Head of caudate nucleus (tissue), 42 donors: ENCODE measurements around the gene HIVEP1.
"Not testable (repeated sequence)": the region's sequence is repeated elsewhere in the genome, so short reads cannot be mapped to it uniquely, and the experiment has no call there.

ENCODE experiments used
- DNase-seq, 42 donors: peaks; one replicate each; pipeline versions ENCODE4 v3.0.0 to v3.0.0-alpha.2; 2020 to 2021; ENCODE audit warnings: mixed read lengths in 7 of 42
- intact Hi-C: fragments of 100-400 bp; cut with DNase I; formaldehyde crosslinking; loops from one replicate; pipeline ENCODE4 v1.15.0; 2022

HIVEP1 gene

GRCh38 chr6:12165297-12165696, 153.2 kb downstream of the HIVEP1 start:
- intact Hi-C loops: no loop called here
- DNase-seq: no peak

GRCh38 chr6:12165722-12166280, 153.7 kb downstream of the HIVEP1 start:
- intact Hi-C loops: no loop called here
- DNase-seq: no peak

- no peak for DNase-seq
- intact Hi-C loops: no loop called here
Observed at GRCh38 chr6:12169377-12169776, 157.3 kb downstream of the HIVEP1 start.

GRCh38 chr6:12170351-12171092, 158.4 kb downstream of the HIVEP1 start:
- DNase-seq: no peak
- intact Hi-C loops: no loop called here

GRCh38 chr6:12171717-12172116, 159.6 kb downstream of the HIVEP1 start:
- intact Hi-C loops: no loop called here
- DNase-seq: no peak

GRCh38 chr6:12172572-12172971, 160.5 kb downstream of the HIVEP1 start:
- no peak for DNase-seq
- intact Hi-C loops: no loop called here

- intact Hi-C loops: no loop called here
- DNase-seq: no peak
Observed at GRCh38 chr6:12173181-12173580, 161.1 kb downstream of the HIVEP1 start.

- intact Hi-C loops: no loop called here
- no peak for DNase-seq
Observed at GRCh38 chr6:12173661-12174060, 161.5 kb downstream of the HIVEP1 start.

- intact Hi-C loops: no loop called here
- no peak for DNase-seq
Observed at GRCh38 chr6:12174878-12175277, 162.8 kb downstream of the HIVEP1 start.

- intact Hi-C loops: no loop called here
- peak in 4 of 42 donors; percentile 15 to 36 (median 22) for DNase-seq
Observed at GRCh38 chr6:12175626-12176025, 163.5 kb downstream of the HIVEP1 start.

- DNase-seq, intact Hi-C loops: not testable (repeated sequence)
Observed at GRCh38 chr6:12176782-12177181, 164.7 kb downstream of the HIVEP1 start.

GRCh38 chr6:12178521-12178920, 166.4 kb downstream of the HIVEP1 start:
- DNase-seq: no peak
- intact Hi-C loops: no loop called here

- intact Hi-C loops: no loop called here
- DNase-seq: no peak
Observed at GRCh38 chr6:12181481-12181880, 169.4 kb downstream of the HIVEP1 start.

GRCh38 chr6:12182676-12183075, 170.6 kb downstream of the HIVEP1 start:
- no peak for DNase-seq
- intact Hi-C loops: no loop called here

GRCh38 chr6:12185081-12185673, 173.1 kb downstream of the HIVEP1 start:
- intact Hi-C loops: no loop called here
- no peak for DNase-seq

- intact Hi-C loops: no loop called here
- no peak for DNase-seq
Observed at GRCh38 chr6:12186528-12186927, 174.4 kb downstream of the HIVEP1 start.

GRCh38 chr6:12189150-12189549, 177.0 kb downstream of the HIVEP1 start:
- intact Hi-C loops: no loop called here

GRCh38 chr6:12189661-12190060, 177.5 kb downstream of the HIVEP1 start:
- intact Hi-C loops: no loop called here
- DNase-seq: no peak

More at GRCh38 chr6:12189150-12189549, 177.0 kb downstream of the HIVEP1 start:
- DNase-seq: no peak

- DNase-seq: no peak
- intact Hi-C loops: no loop called here
Observed at GRCh38 chr6:12190252-12190651, 178.1 kb downstream of the HIVEP1 start.

GRCh38 chr6:12196326-12196936, 184.3 kb downstream of the HIVEP1 start:
- DNase-seq: no peak
- intact Hi-C loops: no loop called here
